ENCODE measurements around the gene COL20A1.

The COL20A1 gene

DNA sequence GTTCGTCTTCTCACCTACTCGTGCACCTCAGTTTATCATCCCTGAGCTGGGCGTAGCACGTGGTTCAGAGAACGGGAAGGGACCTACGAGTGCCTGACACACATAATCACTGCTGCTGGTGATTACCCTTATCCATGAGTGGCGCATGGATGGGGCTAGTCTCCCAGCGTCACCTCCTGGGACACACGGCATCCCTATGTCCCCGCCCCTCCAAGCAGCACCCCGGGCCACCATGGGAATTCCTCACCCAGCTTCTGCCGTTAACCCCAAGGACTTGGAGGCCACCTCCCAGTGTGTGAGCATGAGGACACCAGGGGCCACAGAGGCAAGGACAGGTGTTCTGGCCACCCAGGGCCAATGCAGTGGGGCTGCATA lies 58.3 kb downstream of the COL20A1 start:
- DNase-seq: no peak

DNA sequence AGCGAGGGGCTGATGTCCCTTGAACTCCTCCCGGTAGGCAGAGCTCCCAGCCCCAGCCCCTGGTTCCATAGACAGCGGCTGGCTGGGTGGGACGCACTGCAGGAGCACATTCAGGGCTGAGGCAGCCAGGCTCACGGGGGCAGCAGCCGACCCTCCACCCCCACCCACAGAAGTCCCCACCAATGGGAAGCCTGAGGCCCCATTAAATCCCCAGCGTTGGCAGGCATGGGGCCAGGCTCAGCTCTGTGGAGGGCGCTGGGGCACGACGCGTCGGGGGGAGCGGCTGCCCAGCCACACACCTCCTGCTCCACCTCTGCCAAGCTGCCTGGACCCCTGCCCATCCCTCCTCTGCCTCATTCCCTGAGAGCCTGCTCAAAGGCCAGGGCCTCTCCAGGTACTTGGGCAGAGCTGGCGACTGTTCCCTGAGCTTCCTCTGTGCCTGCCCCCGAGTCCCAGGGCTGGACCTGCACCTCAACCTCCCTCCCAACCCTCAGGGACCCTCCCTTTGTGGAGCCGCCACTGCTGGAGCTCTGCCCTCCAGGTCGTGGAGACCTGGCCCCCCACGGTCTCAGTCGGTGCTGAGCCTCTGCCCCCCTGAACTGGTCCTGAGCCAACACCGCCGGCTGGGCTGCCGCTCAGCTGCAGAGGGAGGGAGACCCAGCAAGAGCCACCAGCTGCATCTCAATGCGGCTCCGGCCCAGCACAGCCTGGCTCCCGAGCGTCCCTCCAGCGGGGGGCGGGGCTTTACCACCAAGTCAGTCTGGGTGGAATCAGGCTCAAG lies 59.0 kb downstream of the COL20A1 start:
- peak; percentile 26 for DNase-seq

DNA sequence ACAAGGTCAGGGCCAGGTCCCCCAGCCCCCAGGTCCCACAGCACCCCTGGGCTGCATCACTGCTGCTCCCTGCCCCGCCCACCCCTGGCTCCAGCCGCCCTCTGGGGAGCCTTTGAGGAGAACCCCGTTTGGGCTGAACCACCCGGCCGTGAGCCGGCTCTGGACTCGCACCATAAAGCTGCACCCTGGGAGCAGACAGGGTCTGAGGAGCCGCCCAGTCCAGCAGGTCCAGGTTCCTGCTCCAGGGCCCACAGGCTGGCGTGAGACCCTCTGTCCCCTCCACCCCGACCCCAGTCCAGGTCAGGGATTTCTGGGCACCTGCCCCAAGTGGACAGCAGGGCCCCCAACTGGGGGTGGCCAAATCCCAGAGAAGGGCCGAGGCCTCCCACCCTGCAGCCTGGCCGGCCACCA lies 59.8 kb downstream of the COL20A1 start:
- no peak for DNase-seq

DNA sequence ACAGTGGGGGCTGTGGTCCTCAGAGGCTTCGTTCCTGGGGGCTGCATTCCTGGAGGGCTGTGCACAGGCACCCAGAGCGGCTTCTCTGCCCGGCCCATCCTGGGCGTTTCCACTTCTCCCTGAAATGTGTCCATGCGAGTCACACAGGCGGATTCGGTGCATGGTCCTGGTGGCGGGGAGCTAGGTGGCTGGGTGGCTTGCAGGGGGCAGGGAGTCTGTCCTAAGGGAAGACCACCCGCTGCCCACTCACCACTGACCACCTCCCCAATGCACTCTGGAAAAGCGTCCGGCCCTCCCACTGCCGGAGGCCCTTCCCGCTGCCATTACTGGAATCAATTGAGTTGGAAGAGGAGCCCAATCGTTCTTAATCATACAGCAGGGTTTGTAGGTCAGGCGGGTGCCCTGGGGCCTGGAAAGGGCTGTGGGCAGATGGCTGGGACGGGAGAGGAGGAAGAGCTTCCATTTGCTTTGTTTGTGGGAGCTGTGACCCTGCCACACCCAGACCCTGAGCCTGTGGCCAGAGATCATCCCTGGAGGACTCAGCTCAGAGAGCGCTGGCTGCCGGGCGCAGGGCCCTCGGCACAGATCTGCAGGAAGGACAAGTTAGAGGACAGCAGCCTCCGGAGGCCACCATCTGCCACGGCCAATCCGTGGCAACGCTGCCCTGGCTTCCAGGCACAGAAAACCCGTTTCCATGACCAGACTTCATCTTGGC lies 61.8 kb downstream of the COL20A1 start:
- DNase-seq: no peak

DNA sequence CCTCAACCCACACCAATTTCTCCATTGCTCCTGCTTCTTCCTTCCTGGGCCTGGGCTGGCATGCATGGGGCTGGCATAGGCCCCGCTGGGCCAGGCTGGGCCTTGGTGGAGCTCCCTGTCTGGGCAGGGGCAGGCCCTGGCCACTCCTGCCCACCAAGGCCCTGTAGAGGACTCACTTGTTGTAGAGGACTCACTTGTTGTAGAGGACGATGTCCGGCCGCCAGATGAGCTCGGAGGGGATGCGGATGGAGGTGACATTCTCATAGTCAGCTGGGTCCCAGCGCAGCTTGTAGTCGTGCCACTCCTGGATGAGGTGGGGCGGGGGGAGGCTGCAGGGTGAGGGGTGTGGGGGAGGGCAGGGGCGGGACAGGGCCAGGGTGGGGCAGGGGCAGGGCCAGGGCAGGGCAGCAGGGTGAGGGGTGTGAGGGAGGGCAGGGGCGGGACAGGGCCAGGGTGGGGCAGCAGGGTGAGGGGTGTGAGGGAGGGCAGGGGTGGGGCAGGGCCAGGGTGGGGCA lies 62.9 kb downstream of the COL20A1 start:
- no peak for DNase-seq

DNA sequence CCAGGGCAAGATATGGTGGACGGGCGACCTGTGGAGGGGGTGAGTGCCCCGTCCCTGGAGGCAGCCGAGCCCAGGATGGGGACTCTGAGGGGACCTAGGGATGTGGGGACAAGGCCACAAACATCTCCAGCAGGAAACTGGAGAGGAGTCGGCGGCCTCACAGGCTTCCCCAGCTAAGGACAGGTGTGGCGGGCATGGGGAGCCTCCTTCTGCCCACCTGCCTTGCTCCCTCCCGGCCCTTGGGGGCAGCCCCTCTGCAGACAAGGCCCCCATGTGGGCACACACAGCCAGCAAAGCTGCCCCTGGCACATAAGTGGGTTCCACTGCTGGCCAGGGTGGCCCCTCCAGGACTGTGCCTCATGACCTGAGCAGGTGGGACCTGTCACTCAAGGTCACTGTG lies 63.5 kb downstream of the COL20A1 start:
- DNase-seq: no peak

DNA sequence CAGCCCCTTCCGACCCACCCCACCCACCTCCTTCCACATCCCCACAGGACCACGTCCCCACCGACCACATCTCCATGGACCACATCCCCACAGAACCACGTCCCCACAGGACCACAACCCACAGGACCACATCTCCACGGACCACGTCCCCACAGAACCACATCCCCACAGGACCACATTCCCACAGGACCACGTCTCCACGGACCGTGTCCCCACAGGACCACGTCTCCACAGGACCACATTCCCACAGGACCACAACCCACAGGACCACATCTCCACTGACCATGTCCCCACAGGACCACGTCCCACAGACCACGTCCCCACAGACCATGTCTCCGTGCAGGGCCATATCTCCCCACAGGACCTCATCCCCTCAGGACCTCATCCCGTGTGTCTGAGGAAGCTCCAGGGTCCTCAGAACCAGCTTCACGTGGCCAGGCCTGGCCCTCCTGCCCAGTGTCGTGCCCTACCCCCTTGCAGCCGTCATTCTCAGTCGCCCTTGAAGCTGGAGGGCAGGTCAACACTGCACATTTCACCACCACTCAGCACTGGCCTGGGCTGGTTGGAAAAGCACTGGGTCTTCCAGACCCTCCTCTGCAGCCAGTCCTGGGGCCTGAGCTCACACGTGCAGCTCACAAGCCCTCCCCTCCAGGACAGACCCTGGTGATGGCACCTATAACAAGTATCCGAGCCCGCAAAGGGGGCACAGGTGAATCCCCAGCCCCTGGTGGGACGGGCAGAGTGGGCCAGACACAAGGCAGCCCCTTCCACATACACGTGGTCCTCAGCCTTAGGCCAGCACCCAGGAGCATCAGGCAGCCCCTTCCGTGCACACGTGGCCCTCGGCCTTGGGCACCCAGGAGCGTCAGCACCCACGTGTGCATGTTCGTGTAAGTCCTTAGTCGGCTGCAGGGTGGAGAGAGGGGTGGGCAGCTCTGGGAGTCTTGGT lies 64.2 kb downstream of the COL20A1 start:
- DNase-seq: no peak

DNA sequence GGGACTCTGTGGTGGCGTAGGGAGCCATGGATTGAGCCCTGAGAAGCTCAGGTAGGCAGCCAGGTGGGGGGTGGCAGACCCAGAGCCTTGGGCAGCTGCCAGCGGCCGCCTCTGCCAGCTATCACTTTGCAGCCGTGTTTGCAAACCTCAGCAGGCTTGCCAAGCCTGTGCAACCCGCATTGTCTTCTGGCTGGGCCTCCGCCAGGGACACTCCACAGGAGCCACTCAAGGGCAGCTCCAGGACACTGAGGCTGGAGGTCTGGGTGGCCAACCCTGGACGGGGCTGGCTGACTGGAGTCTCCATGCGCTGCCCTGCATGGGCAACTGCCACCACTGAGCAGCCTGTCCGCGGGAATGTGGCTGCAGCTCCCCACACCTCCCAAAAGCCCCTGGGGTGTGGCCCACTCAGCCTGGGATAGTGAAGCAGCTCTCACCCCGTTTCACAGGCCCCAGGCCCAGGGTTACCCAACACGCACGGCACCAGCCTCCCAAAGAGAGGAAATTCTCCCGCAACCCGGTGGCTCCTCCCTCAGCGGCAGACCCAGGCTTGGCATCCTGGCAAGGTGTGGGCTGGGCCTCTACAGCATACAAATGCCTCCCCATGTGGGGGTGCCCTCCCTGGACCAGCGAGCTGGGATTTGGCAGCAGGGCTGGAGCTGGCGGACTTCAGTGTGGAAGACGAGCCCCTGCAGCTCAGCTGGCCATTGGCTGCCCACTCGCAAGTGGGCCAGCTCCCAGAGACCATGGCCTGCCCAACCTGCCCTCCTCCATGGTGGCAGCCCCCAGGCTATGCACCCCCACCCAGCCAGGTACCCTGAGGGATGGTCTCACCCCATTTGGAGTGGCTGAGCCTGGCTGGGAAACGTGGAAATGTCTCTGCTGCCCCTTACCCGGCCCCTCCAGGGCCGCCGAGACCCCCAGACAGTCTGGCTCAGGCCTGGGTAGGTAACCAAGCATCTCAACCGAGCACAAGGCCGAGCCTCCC lies 65.2 kb downstream of the COL20A1 start:
- DNase-seq: peak; percentile 43

DNA sequence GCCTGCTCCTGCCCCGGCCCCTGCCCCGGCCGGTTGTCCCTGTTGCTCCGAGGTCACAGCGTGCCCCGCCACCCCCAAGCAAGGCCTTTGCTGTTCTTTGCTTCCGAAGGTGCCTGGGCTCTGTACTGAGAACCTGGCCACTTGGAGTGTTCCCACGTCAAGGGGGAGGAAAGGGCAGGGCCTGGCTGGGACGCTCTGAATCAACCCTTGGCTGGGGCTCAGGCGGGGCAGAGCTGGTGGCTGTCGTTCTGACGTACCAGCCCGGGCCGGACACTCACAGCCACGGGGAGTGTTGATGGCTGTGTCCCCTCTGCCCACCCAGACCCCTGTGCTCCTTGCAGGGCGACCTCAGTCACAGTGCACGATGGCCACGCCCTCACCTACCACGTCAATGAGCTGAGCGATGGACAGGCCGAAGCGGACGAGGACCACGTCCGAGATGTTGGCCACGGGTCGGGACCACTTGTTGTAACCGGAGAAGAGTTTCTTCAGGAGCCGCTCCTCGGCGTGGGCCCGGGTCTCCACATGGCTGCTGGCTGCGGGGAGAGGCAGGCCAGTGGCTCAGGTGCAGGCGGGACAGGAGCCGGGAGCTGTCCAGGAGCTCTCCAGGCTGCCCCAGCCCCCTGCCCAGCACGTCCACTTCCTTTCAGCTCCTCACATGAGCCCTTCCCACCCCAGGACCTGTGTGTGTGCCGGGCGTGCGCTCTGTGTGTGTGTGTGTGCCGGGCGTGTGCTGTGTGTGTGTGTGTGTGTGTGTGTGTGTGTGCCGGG lies 66.4 kb downstream of the COL20A1 start:
- DNase-seq: no peak

DNA sequence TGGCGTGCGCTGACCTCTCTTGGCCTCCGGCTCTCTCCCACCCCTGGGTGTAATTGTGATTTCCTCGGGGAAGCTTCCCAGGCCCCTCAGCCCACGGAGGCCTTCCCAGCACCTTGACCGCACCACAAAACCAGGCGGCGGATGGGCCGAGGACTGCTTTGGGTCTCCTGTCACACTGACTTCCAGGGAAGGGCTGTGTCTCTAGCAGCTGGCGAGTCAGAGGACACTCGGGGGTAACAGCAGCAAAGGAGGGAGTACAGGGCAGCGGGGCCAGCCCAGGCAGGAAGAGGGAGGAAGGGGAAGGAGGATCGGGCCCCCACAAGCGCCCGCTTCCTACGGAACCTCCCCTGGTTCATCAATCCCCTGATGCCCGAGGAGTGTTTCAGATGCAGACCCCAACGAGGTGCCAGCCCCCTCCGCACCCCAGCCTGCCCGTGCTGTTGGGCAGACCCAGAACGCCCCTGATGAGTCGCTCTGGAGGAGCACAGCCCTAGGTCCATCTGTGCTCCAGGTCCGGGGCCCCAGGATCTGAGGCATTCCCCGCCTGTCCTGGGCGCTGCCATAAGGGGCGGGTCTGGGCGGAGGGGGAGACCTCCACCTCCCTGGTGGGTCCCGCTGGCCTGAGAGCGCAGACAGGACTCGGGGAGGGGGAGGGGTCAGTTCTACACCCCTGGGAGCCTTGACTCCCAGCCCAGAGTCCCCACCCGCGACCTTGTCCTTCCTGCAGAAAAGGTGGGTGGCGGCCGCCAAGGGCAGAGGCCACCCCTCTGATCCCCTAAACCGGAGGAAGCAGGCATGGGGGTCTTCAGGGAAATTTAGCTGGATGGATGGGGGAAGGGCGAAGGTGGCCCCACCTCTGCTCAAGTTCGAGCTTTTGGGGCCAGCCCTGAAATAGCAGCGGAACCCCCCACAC lies 67.2 kb downstream of the COL20A1 start:
- DNase-seq: no peak

DNA sequence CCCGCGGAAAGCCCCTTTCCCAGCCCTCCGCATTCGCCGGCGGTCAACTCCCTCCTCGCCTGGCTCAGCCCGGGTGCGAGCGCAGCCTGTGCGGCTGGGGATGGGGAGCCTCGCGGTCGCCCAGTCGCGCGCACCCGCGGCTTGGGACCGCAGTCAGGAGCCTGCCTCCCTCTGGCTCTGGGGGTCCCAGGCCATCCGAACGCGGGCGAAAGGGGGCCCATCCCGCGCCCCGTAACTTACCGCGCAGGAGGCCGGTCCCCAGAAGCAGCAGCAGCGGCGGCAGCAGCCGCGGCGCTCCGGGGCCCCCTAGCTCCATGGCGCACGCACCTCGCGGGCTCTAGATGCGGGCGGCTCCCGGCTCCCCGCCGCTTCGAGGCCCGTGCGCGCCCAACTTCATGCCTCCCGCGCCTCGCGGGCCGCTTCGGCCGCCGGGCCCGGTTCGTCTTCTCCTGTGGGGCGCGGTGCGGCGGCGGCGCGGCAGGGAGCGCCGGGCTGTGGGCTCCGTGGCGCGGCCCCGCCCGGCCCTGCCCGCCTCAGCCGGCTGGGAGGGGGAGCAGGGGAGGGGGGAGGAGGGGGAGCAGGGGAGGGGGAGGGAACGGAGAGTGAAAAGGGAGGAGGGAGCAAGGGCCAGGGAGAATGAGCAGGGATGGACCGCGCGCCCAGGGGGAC lies 68.0 kb downstream of the COL20A1 start, which contains the start of gene CHRNA4:
CHRNA4 (minus strand) TSS at position 500 of the 669 bp plus-strand sequence; CDS start at position 316, 184 bp downstream.
- peak; percentile 44 for DNase-seq

DNA sequence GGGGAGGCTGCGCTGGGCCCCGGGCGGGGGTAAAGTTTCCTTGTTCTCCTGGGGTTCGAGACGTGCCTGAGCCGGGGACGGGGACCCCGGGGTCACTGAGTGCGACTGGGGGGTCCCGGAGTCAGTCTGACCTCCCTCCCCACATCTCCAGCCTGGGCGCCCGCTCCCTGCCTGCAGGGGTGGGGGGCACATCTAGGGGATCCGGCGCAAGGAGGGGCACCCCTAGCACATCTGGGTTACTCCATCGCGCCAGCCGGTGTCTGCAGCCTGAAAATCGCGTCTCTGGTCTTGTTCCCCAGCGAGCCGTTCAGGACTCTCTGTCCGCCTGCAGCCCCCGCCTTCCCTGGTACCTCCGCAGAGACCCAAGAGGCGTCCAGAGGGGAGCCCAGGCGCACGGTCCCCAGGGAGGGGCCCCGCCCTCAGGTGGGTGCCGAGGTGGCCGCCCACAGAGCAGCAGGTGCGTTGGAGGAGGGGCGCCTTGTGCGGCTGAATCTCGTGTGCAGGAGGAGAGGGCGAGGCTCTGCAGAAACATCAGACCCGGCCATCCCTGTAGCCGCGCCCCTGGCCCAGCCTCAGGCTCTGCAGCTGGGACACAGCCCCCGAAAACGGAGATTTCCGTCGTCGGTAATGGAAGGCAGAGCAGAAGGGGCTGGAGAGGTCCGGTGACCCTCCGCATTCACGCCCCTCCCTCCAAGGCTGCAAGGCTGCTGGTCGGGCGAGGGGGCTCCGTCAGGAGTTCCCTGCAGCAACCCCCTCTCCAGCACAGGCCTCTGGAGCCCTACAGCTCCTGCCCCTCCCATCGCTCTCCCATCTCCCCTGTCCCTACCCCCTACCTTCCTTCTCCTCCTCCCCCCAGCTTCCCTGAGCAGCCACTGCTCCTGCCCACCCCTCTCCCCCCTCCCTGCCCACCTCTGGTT lies 68.8 kb downstream of the COL20A1 start:
- peak; percentile 88 for DNase-seq

DNA sequence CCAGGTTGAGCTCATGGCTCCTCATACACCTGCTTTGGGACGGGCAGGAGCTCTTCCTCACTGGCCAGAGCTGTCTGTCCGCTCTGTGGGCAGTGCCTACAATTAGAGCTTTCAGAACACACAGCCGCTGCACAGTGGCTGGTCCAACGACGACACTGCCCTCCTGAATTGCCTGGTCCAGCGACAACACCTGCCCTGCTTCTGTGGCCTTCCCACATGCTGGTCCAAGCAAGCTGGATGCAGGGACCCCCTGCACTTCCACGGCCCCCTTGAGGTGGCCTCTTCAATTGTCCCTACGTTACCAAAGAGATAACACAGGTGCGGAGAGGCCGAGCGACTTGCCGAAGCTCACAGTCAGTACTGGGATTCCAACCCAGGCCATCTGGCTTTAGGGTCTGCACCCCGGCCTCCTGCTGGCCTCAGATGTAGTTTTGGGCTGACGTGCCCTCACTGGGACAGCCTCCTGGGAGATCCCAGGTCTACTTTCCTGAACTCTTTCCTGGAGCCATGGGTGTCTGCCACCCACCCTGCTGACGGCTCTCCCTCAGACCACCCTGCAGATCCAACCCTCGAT lies 69.5 kb downstream of the COL20A1 start:
- DNase-seq: no peak

DNA sequence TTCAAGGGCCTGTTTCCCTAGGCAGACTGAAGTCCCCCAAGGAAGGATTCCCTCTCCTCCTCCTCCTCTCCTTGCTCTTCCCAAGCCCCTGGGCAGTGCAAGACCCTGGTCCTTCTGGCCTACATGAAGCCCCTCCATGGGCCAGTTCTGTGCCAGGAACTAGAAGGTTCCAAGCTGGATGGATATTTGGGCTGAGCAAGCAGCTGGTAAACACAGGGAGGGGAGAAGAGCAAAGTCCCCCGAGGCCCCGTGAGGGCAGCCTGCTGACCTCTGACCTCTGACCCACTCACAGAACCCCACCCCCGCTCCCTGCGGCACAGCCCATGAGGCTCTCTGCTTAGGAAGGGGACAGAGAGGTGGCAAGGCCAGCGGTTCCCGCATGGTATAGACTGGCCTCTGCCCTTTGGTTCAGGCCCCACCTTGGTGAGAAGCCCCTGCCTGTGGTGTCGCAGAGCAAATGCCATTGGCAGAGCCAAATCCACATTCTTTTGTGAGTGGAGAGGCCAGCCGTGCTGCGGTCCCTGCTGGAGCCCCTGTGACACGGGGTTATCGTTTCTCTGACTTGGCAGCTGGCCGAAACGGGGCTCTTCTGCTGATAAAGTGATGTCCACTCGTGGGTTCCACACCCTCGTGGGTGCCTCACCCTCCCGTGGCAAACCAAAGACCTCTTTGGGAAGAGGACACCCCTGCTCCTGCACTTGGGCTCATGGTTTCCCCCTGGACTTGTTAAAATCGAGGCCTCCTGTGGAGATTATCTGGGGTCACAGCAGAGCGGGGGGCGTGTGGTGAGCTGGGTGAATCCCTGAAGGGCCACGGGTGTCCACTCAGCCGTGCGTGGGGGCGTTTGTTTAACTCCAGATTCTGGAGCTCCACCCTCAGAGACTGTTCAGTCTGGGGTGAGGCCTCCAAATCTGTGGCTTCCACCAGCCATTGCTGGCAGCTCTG lies 70.3 kb downstream of the COL20A1 start:
- DNase-seq: no peak

DNA sequence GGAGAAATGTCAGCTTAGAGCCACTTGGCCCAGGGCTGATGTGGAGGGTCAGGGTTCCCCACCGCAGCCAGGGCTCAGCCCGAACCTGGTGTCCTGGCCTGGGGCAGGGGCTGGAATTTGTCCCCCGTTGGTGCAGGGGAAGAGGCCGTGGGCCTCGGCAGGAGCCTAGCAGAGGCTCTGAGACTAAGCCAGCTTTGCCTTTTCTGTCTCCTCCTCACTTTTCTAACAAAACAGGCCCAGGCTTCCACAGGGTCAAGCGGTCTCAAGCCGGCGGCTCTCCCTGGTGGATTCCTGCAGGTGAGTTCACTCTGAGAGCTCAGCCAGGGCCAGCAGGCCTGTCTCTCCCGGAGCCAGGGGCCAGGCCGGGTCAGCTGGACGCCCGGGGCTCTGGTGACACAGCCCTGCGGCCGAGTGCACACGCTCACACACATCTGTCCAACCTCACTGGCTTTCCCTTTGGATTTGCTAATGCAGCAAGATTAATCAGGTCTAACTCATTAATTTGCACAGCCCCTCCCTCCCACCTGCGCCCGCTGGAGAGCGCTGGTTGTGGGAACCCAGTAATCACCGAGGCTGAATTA lies 71.1 kb downstream of the COL20A1 start:
- DNase-seq: no peak
